SK-N-SH treated with all-trans-retinoic acid at 6 μM for 48 hours (cell line): ENCODE results near the gene CORO2A.

Experiments
- CREB5 ChIP-seq: fragments of 250-450 bp; sonication (Bioruptor Pico); IDR thresholded peaks from 2 replicates; pipeline ENCODE4 v1.5.1; 2020; ENCODE audit warnings: low read depth, mild to moderate bottlenecking, moderate library complexity
- ESRRG ChIP-seq: fragments of 250-450 bp; sonication (Bioruptor Pico); IDR thresholded peaks from 2 replicates; pipeline ENCODE4 v1.6.1; 2021; ENCODE audit warnings: mild to moderate bottlenecking
- ISL1 ChIP-seq: fragments of 250-450 bp; sonication (Bioruptor Pico); IDR thresholded peaks from 2 replicates; pipeline ENCODE4 v2.1.2; 2022; ENCODE audit warnings: mild to moderate bottlenecking, moderate library complexity
- PPARA ChIP-seq: fragments of 250-450 bp; sonication (Bioruptor Pico); IDR thresholded peaks from 2 replicates; pipeline ENCODE4 v1.5.0; 2020; ENCODE audit warnings: mild to moderate bottlenecking, borderline replicate concordance
- SNAI2 ChIP-seq: fragments of 250-450 bp; sonication (Bioruptor Pico); IDR thresholded peaks from 2 replicates; pipeline ENCODE4 v1.5.0; 2020; ENCODE audit warnings: mild to moderate bottlenecking, moderate library complexity
- TCF4 ChIP-seq: fragments of 250-450 bp; sonication (Bioruptor Pico); IDR thresholded peaks from 2 replicates; pipeline ENCODE4 v1.8.0; 2021; ENCODE audit warnings: mild to moderate bottlenecking, moderate library complexity, borderline replicate concordance
- ZFP3 ChIP-seq: fragments of 250-450 bp; sonication (Bioruptor Pico); IDR thresholded peaks from 2 replicates; pipeline ENCODE4 v1.5.0; 2020; ENCODE audit warnings: mild to moderate bottlenecking, moderate library complexity
- ZFP30 ChIP-seq: fragments of 450-650 bp; formaldehyde crosslinking; IDR thresholded peaks from 2 replicates; pipeline ENCODE4 v1.5.0; 2022; ENCODE audit warnings: mild to moderate bottlenecking, moderate library complexity
- ZNF565 ChIP-seq: fragments of 450-650 bp; formaldehyde crosslinking; conservative IDR thresholded peaks from 2 replicates; pipeline ENCODE4 v1.5.0; 2020; ENCODE audit warnings: low read depth, mild to moderate bottlenecking, moderate library complexity
- TF ChIP-seq, protein P1 (sequence below): fragments of 250-450 bp; sonication (Bioruptor Pico); IDR thresholded peaks from 2 replicates; pipeline ENCODE4 v1.5.0; 2020; ENCODE audit warnings: mild to moderate bottlenecking, moderate library complexity

DNA sequence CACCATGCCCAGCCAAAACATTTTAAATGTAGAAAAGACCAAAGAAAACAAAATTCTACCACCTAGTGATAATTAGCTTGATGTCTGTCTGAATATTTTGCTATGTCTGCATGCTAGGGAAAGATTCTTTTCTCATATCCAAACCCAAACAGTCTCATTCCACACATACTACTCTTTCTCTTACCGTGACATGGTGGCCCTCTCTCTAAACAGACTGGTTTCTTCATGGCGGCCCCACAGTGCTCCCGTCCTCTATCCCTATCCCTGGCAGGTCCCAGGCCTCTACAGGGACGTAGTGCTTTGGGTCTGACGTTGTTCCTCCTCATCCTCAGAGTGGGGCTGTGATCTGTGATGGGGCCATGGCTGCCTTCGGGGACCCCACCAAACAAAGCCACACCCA lies 8.1 kb downstream of the CORO2A start:
- TF ChIP-seq ESRRG (CRISPR knock-in tag) (no peak), ZNF565 (CRISPR knock-in tag) (no peak), TCF4 (CRISPR knock-in tag) (no peak), CREB5 (CRISPR knock-in tag) (no peak), ISL1 (CRISPR knock-in tag) (no peak), PPARA (CRISPR knock-in tag) (no peak), ZFP30 (CRISPR knock-in tag) (no peak), SNAI2 (no peak), ZFP3 (no peak)
- TF ChIP-seq, protein P1, sequence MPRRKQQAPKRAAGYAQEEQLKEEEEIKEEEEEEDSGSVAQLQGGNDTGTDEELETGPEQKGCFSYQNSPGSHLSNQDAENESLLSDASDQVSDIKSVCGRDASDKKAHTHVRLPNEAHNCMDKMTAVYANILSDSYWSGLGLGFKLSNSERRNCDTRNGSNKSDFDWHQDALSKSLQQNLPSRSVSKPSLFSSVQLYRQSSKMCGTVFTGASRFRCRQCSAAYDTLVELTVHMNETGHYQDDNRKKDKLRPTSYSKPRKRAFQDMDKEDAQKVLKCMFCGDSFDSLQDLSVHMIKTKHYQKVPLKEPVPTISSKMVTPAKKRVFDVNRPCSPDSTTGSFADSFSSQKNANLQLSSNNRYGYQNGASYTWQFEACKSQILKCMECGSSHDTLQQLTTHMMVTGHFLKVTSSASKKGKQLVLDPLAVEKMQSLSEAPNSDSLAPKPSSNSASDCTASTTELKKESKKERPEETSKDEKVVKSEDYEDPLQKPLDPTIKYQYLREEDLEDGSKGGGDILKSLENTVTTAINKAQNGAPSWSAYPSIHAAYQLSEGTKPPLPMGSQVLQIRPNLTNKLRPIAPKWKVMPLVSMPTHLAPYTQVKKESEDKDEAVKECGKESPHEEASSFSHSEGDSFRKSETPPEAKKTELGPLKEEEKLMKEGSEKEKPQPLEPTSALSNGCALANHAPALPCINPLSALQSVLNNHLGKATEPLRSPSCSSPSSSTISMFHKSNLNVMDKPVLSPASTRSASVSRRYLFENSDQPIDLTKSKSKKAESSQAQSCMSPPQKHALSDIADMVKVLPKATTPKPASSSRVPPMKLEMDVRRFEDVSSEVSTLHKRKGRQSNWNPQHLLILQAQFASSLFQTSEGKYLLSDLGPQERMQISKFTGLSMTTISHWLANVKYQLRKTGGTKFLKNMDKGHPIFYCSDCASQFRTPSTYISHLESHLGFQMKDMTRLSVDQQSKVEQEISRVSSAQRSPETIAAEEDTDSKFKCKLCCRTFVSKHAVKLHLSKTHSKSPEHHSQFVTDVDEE (CRISPR knock-in tag): no peak
